Aorta (tissue), 5 donors: Measurements from ENCODE around the gene ATXN1. TPM values are rescaled to one million over a fixed set of nuclear protein-coding genes. Genes with fewer than 3 reads are reported as not detected.
A peak's percentile ranks its signal among the peaks of the same experiment; 100 is the strongest.

Source experiments
- ATAC-seq: fragments of 200-7000 bp; cut with Tn5 transposase; one replicate; pipeline ENCODE4 v1.9.1; 2022; ENCODE audit warnings: moderate library complexity; ENCODE audit not compliant: low FRiP score
- DNase-seq, 2 donors: peaks; one replicate each; pipeline ENCODE4 v3.0.0-alpha.2; 2020
- H3K27ac ChIP-seq, 2 donors: one replicate each; pipeline ENCODE4 v1.5.1; 2013; ENCODE audit warnings: low read length in 2 of 2, mild to moderate bottlenecking in 2 of 2, moderate library complexity in 2 of 2, control low read depth in 1 of 2, inconsistent platforms in 1 of 2, low read depth in 1 of 2
- H3K27me3 ChIP-seq, 2 donors: one replicate each; pipeline ENCODE4 v1.6.1; 2013; ENCODE audit warnings: control low read depth in 1 of 2, low read length in 1 of 2, mild to moderate bottlenecking in 1 of 2, moderate library complexity in 1 of 2; ENCODE audit not compliant: insufficient read depth in 2 of 2, control insufficient read depth in 1 of 2
- H3K36me3 ChIP-seq, 2 donors: one replicate each; pipeline ENCODE4 v1.6.1; 2013; ENCODE audit warnings: control low read depth in 1 of 2, low read length in 1 of 2, mild to moderate bottlenecking in 1 of 2; ENCODE audit not compliant: insufficient read depth in 2 of 2, control insufficient read depth in 1 of 2
- H3K4me1 ChIP-seq, 2 donors: one replicate each; pipeline ENCODE4 v1.6.1; 2013; ENCODE audit warnings: low read length in 2 of 2, control low read depth in 1 of 2, mild to moderate bottlenecking in 1 of 2, moderate library complexity in 1 of 2; ENCODE audit not compliant: insufficient read depth in 2 of 2, control insufficient read depth in 1 of 2
- H3K4me3 ChIP-seq, 2 donors: one replicate each; pipeline ENCODE4 v1.5.1; 2013; ENCODE audit warnings: low read length in 2 of 2, control low read depth in 1 of 2, mild to moderate bottlenecking in 1 of 2
- H3K9me3 ChIP-seq: one replicate; pipeline ENCODE4 v1.6.1; 2013; ENCODE audit warnings: mild to moderate bottlenecking, low read length; ENCODE audit not compliant: control insufficient read depth
- WGBS, 2 donors: extraction: QIAGEN DNeasy Blood & Tissue Kit; methylation state at CpG; one replicate each; pipeline ENCODE4 v1.1.7; 2013; 5-methylcytosine and 5-hydroxymethylcytosine counted together
- intact Hi-C, 2 donors: fragments of 100-400 bp; cut with DNase I; formaldehyde crosslinking; loops; one replicate each; pipeline versions ENCODE4 v1.14.2 to v1.15.0; 2022
- polyA plus RNA-seq, 2 donors: library from polyadenylated mRNA; stranded (reverse); fragments of 200-250 nt; gene quantifications; one replicate each; pipeline ENCODE4 v1.2.3, GENCODE V29; 2013
- total RNA-seq, 2 donors: library from RNA; stranded (reverse); fragmentation: NEBNext Ultra II Directional; extraction: Animal tissue kit (Norgen Biotek cat#: 25700); gene quantifications; one replicate each; pipeline ENCODE4 v1.2.1, GENCODE V29; 2021
- donor health status: healthy with polysubstance abuse.
- donor health status: Bipolar disorder and iron deficiency.
- donor health status: DM: no; HTN: no; CAD: no.
- donor health status: DM: no; HTN: no; CAD: no.
- donor health status: DM: yes; HTN: yes; CAD: no.

The ATXN1 gene
- total and polyA plus RNA-seq, 4 donors: 11.5 to 85.5 (median 45.8) TPM

GRCh38 chr6:16333580-16333979, 427.7 kb downstream of the ATXN1 start:
- no peaks in the 10 kb centered on the region for H3K27me3 ChIP-seq
- no peaks in the 10 kb centered on the region for H3K36me3 ChIP-seq
- no peak overlapping the region for H3K27ac ChIP-seq
- DNase-seq (no peak), ATAC-seq (no peak)
- H3K9me3 ChIP-seq: no peaks in the 10 kb centered on the region
- H3K4me1 ChIP-seq: no peaks in the 10 kb centered on the region
- H3K4me3 ChIP-seq: no peak overlapping the region
- intact Hi-C loops: loop anchor here (2.0 to 10.0 kb wide), 7 partner anchors 74 to 631 kb away; partner anchors contain the start of gene ATXN1 (in 1 of the 2)
- 31 to 44% methylated on average over 3 of the region's 3 CpGs for WGBS, 2 donors

- H3K4me3 ChIP-seq: no peak overlapping the region
- H3K27ac ChIP-seq: no peak overlapping the region
- no peaks in the 10 kb centered on the region for H3K4me1 ChIP-seq
- H3K27me3 ChIP-seq: no peaks in the 10 kb centered on the region
- ATAC-seq: peak; percentile 89
- WGBS, 2 donors: 5 to 6% methylated on average over 7 of the region's 7 CpGs
- no peaks in the 10 kb centered on the region for H3K9me3 ChIP-seq
- H3K36me3 ChIP-seq: no peaks in the 10 kb centered on the region
- intact Hi-C loops: loop anchor here (2.0 to 10.0 kb wide), 7 partner anchors 75 to 633 kb away; partner anchors contain the start of gene ATXN1 (in 1 of the 2)
- DNase-seq: peak; percentile 77 to 85
Measured at GRCh38 chr6:16332175-16332542, 429.1 kb downstream of the ATXN1 start.

GRCh38 chr6:16331384-16332174, 429.7 kb downstream of the ATXN1 start:
- Histone ChIP-seq H3K9me3 (no peaks in the 10 kb centered on the region), H3K36me3 (peaks cover 0 to 2% of the 10 kb centered on the region in 2 donors), H3K27me3 (no peaks in the 10 kb centered on the region), H3K27ac (no peak overlapping the region), H3K4me1 (no peaks in the 10 kb centered on the region), H3K4me3 (no peak overlapping the region)
- intact Hi-C loops: loop anchor here (2.0 to 10.0 kb wide), 8 partner anchors 45 to 633 kb away; partner anchors contain the start of gene ATXN1 (in 1 of the 2)
- ATAC-seq (peak; percentile 84), DNase-seq (peak; percentile 81 to 93)
- 28 to 30% methylated on average over 11 of the region's 11 CpGs for WGBS, 2 donors

DNA sequence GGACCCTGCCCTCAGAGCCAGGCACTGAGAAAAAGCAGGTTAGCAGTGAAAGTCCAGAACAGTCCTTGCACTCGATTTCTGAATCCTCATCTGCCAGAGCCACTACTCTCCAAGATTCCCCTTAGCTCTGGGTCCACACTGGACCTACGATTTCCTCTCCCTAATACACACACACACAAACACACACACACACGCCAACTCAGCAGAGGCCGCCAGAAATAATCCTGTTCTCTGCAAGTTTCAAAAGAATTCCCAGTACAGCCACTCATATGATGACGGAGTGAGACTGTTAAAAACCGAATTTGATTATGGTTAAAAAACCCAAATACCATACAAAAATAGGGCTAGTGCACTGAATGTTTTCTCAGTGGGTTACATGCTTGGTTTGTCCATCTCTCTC, 432.0 kb downstream of the ATXN1 start:
- intact Hi-C loops: no loop called here
- 19 to 20% methylated on average over 6 of the region's 6 CpGs for WGBS, 2 donors
- DNase-seq (no peak), ATAC-seq (no peak)
- Histone ChIP-seq H3K4me1 (no peaks in the 10 kb centered on the region), H3K36me3 (peaks cover 0 to 2% of the 10 kb centered on the region in 2 donors), H3K9me3 (no peaks in the 10 kb centered on the region), H3K4me3 (no peak overlapping the region), H3K27me3 (no peaks in the 10 kb centered on the region), H3K27ac (no peak overlapping the region)

- no peaks in the 10 kb centered on the region for H3K9me3 ChIP-seq
- intact Hi-C loops: no loop called here
- no peak for ATAC-seq
- H3K36me3 ChIP-seq: peaks cover 0 to 2% of the 10 kb centered on the region in 2 donors
- no peaks in the 10 kb centered on the region for H3K4me1 ChIP-seq
- no peaks in the 10 kb centered on the region for H3K27me3 ChIP-seq
- no peak overlapping the region for H3K27ac ChIP-seq
- H3K4me3 ChIP-seq: no peak overlapping the region
- no peak for DNase-seq
- WGBS, 2 donors: 96% methylated on average over 34 of the region's 34 CpGs
Measured at GRCh38 chr6:16327777-16328325, 433.4 kb downstream of the ATXN1 start.

- ATAC-seq: no peak
- Histone ChIP-seq H3K4me1 (no peaks in the 10 kb centered on the region), H3K36me3 (peaks cover 0 to 2% of the 10 kb centered on the region in 2 donors), H3K9me3 (no peaks in the 10 kb centered on the region), H3K27ac (no peak overlapping the region), H3K4me3 (no peak overlapping the region), H3K27me3 (no peaks in the 10 kb centered on the region)
- intact Hi-C loops: no loop called here
- DNase-seq: no peak
- 93 to 95% methylated on average over 43 of the region's 43 CpGs for WGBS, 2 donors
Measured at GRCh38 chr6:16326971-16327776, 434.1 kb downstream of the ATXN1 start.

DNA sequence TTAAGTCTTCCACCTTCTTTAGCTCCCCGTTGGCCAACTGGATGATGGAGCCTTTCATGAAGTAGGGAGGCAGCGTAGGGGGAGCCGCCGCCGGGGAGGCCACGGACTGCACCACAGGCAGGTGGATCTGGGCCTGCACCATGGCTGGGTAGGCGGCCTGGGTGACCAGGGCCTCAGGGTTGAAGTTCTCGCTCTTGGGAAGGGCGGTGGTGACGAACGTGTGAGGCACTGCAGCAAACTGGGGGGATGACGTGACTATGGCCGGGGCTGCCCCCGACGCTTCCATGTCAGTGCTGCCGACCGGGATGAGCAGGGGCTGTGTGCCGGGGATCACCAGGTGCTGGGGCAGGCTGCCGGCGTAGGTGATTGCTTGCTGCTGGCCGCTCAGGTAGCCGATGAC, 434.7 kb downstream of the ATXN1 start:
- DNase-seq (no peak), ATAC-seq (no peak)
- intact Hi-C loops: no loop called here
- Histone ChIP-seq H3K9me3 (no peaks in the 10 kb centered on the region), H3K27ac (no peak overlapping the region), H3K4me3 (no peak overlapping the region), H3K36me3 (peaks cover 0 to 2% of the 10 kb centered on the region in 2 donors), H3K27me3 (no peaks in the 10 kb centered on the region), H3K4me1 (peaks cover 0 to 1% of the 10 kb centered on the region in 2 donors)
- WGBS, 2 donors: 95 to 96% methylated on average over 22 of the region's 22 CpGs

DNA sequence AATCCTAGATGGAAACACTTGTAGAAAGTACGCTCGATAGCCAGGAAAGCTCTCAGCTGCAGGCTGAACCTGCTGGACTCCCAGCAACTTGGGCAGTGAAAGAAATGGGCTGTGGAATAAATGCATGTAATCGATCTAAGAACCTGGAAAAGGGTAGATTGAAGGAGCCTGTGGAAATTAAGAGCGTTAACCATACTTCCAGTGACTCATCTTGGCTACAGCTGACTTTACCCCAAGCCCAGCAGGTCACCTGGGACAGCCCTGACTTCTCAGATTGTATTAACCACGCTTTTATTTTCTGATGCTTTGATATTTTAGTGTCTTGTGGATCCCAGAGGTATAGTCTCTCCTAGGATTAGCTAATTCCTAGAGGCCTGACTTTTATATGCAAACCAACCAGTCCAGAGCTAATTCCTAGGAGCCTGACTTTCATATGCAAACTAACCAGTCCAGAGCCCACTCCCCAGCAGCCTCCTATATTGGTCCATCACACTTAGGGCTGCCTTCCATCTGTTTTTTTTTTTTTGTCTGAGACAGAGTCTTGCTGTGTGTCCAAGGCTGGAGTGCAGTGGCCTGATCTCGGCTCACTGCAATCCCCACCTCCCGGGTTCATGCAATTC, 436.5 kb downstream of the ATXN1 start:
- Histone ChIP-seq H3K27me3 (no peaks in the 10 kb centered on the region), H3K4me1 (peaks cover 0 to 7% of the 10 kb centered on the region in 2 donors), H3K9me3 (no peaks in the 10 kb centered on the region), H3K36me3 (peaks cover 0 to 2% of the 10 kb centered on the region in 2 donors), H3K4me3 (no peak overlapping the region), H3K27ac (no peak overlapping the region)
- ATAC-seq (no peak), DNase-seq (no peak)
- intact Hi-C loops: loop anchor here in 1 of 2 donors (5.0 kb wide), 1 partner anchor 87 kb away; the partner anchor contains the start of gene GMPR
- 79 to 83% methylated on average over 7 of the region's 7 CpGs for WGBS, 2 donors
